Measurements from ENCODE around the gene HMGB1. TPM values are rescaled to one million over a fixed set of nuclear protein-coding genes. Genes with fewer than 3 reads are reported as not detected.

HMGB1 gene
- total and polyA plus RNA-seq, 2 of the 13 experiments (the other 11 are each of a cell fraction or from before 2014, with no cell fraction given) = 115 to 584 TPM

DNA sequence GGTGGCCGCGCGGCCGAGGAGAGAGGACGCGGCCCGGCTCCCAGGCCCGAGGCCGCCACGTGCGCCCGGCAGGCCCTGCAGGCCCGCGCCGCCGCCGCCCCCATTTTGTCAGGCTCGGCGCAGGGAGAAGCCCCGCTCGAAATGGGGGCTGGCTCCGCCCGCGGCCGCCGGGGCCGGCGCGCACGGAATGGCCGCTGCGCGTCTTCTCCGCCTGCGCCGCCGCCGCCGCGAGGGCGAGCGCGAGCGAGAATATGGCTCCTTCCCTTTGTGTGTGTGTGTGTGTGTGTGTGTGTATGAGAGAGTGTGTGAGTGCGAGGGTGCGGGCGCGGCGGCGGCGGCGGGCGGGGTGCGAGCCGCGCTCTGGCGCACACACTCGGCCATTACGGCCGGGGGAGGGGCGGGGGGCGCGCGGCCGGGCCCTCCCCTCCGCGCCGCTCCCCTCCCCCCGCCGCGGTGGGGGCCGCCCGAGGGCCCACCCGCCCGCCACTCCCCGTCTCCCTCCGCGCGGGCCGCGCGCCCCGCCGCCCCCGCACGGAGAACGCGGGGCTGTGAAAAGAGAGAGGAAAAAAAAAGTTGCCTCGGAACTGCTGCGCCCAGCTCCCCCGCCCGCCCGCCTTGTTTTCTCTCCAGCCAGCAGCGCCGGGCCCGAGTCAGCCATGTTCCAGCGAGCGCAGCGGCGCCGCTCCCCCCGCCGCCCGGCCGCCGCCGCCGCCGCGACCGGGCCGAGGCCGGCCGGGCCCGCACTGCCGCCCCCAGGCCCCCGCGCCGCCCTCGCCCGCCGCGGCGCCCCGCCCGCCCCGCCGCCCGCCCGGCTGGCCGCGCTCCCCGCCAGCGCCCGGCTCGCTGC is 1.0 kb downstream of the HMGB1 start (continued):
- TF ChIP-seq, protein P1, sequence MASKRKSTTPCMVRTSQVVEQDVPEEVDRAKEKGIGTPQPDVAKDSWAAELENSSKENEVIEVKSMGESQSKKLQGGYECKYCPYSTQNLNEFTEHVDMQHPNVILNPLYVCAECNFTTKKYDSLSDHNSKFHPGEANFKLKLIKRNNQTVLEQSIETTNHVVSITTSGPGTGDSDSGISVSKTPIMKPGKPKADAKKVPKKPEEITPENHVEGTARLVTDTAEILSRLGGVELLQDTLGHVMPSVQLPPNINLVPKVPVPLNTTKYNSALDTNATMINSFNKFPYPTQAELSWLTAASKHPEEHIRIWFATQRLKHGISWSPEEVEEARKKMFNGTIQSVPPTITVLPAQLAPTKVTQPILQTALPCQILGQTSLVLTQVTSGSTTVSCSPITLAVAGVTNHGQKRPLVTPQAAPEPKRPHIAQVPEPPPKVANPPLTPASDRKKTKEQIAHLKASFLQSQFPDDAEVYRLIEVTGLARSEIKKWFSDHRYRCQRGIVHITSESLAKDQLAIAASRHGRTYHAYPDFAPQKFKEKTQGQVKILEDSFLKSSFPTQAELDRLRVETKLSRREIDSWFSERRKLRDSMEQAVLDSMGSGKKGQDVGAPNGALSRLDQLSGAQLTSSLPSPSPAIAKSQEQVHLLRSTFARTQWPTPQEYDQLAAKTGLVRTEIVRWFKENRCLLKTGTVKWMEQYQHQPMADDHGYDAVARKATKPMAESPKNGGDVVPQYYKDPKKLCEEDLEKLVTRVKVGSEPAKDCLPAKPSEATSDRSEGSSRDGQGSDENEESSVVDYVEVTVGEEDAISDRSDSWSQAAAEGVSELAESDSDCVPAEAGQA (IDR thresholded peaks at IDR 0.05; ENCODE audit: low read depth) = no peak
- TF ChIP-seq, protein P1 (CRISPR knock-in tag; IDR thresholded peaks at IDR 0.05; ENCODE audit: borderline replicate concordance) = peak; percentile 24
- TF ChIP-seq ZZZ3 (CRISPR knock-in tag; IDR thresholded peaks at IDR 0.05; ENCODE audit: borderline replicate concordance) = no peak
- TF ChIP-seq ZNF121 (CRISPR knock-in tag; IDR thresholded peaks at IDR 0.05) = peak; percentile 13; the same call in 1 of the 2 replicates
- peak; percentile 86 for TF ChIP-seq ZFX (CRISPR knock-in tag; IDR thresholded peaks at IDR 0.05; ENCODE audit: low read depth)
- no peak for TF ChIP-seq MEF2D (CRISPR knock-in tag; IDR thresholded peaks at IDR 0.05)
- TF ChIP-seq ZNF841 (CRISPR knock-in tag; IDR thresholded peaks at IDR 0.05; ENCODE audit: borderline replicate concordance) = 0 out of 2 replicates have a peak, but pooled peaks have one; percentile 31
- no peak for TF ChIP-seq HNF4A (CRISPR knock-in tag; IDR thresholded peaks at IDR 0.05)
- peak; percentile 92 for TF ChIP-seq ZFY (CRISPR knock-in tag; IDR thresholded peaks at IDR 0.05)
- peak; percentile 32; the same call in 1 of the 2 replicates for TF ChIP-seq ARID4A (CRISPR knock-in tag; IDR thresholded peaks at IDR 0.05; ENCODE audit: borderline replicate concordance)
- peak; percentile 83; the same call in 1 of the 2 replicates for TF ChIP-seq PRDM15 (CRISPR knock-in tag; IDR thresholded peaks at IDR 0.05)
- 0 out of 2 replicates have a peak, but pooled peaks have one; percentile 70 for TF ChIP-seq BRF2 (CRISPR knock-in tag; IDR thresholded peaks at IDR 0.05)

All from HepG2 (cell line).